HG03469 (cell line): ENCODE data around the gene IGFLR1.

ENCODE experiments used
- ATAC-seq: cut with Tn5 transposase; IDR thresholded peaks from one replicate; pipeline ENCODE4 v1.9.1; 2021; ENCODE audit warnings: mild to moderate bottlenecking, moderate library complexity, moderate number of reproducible peaks; ENCODE audit not compliant: unreplicated experiment

IGFLR1 gene

DNA sequence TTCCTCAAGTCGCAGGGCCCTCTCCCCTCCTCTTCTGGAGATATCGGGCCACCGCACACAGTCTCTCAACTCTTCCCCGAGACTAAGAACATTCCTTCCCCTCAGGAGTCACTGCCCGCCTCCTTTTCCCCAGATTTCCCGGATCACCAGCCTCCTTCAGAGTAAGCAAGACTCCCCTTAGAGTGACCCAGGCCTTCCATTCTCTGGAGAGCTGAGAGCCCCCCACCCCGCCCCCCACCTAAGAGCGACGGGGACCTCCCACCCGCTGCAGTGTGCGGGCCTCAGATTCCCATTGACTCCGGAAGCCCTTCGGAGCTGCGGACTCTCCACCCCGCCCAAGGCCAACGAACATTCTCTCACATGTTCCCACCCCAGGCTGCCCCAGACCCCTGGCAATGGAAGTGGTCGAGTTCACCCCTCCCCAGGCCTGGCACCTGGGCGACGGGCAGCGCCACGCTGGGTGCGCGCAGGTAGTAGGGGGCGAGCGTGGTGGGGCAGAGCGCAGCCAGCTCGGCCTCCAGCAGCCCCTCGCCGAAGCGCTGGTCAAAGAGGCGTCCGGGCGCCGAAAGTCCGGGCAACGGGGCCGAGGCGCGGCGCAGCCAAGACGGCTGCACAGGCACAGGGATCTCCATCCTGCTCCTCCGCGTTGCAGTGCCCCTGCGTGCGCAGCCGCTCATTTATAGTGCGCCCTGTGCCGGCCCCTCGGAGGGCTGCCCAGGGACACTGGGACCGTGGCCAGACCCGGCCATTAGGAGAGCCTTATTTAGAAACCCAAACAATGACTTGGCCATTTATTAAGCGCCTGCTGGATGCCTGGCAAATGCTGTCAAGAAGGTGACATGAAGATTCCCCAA, 14.4 kb upstream of the IGFLR1 start, which contains the start of gene HSPB6:
HSPB6 (minus strand) TSS at position 653 of the 854 bp plus-strand sequence; CDS start at position 632, 21 bp downstream.
- no peak for ATAC-seq

DNA sequence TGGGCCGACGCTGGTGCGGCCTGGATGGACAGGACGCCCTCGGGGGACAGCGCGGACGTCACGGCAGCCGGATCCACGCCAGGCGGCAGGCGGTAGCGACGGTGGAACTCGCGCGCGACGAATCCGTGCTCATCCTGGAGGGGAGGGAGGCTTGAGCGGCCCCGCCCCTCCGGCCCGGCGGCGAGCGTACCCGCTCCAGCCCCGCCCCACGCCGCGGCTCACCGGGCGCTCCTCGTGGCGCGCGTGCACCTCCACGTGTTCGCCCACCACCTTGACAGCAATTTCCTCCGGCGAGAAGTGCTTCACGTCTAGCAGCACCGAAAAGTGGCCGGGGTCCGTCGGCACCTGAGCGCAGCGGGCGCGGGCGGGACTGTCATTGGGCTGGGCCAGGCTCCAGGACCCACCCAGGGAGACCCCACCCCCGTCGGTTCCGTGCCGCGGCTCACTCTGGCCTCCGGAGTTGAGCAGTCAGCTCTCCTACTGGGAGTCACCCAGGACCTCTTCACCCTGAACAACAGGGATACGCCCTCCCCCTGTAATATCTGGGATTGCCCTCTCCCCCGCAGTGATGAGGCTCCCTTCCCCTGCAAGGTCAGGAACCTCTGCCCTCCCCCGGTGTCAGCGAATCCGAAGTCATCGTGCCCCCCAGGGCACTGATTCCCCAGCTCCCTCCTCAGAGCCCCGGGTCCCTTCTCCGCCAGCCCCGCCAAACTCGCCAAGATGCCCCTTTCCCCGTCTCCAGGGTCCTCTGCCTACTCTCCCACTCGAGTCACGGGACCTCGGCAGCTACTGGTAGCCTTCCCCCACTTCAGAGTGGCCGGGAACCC, 13.5 kb upstream of the IGFLR1 start:
- no peak for ATAC-seq

DNA sequence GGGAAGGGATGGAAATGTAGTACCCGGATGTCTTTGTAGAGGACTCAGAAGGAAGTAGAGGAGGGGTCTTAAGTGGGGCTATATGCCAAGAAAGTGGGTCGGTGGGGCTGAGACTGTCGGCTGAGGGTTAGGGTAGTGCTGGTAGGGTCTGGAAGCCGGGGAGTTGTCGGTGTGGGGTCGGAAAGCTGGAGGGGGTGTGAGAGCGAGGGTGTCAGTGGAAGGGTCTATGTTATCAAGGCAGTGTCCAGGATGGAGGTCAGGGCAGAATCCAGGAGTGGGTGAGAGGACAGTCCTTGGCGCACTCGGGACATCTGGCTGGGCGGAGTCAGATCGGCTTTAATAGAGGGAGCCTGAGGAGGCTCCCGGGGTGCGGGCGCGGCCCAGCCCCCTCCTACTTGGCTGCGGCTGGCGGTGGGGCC, 12.9 kb upstream of the IGFLR1 start:
- ATAC-seq: no peak

DNA sequence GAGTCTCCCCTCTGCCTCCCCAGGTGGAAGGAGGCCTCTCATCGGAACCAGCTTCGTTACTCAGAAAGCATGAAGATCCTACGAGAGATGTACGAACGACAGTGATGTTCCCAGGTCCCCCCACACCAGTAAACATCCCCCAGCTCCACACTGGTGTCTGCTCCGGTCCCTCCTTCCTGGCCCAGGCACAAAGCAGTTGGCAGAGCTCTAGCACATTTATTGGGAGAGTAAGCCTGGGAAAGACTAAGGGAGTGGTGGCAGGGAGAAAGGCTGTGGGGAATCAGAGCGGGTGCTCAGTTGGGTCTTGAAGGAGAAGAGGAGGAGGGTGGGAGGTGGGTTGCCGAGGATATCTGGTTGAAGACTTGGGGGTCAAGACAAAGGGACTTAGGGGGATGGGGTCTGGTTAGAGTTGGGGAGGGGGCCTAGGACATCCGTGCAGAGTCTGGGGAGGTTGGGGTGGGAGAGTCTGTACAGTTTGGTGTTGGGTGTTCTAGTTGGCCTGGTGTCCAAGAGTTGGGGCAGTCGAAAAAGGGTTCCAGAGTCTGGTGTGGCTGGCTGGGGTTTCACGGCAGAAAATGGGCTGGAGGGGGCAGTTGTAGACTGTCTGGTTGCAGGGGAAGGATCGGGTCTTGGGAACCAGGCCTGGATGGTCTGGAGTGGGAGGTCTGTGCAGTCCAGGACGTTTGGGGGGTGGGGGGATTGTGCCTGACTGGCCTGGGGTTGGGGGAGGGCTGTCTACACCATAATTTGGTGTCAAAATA, 12.3 kb upstream of the IGFLR1 start:
- ATAC-seq: no peak

DNA sequence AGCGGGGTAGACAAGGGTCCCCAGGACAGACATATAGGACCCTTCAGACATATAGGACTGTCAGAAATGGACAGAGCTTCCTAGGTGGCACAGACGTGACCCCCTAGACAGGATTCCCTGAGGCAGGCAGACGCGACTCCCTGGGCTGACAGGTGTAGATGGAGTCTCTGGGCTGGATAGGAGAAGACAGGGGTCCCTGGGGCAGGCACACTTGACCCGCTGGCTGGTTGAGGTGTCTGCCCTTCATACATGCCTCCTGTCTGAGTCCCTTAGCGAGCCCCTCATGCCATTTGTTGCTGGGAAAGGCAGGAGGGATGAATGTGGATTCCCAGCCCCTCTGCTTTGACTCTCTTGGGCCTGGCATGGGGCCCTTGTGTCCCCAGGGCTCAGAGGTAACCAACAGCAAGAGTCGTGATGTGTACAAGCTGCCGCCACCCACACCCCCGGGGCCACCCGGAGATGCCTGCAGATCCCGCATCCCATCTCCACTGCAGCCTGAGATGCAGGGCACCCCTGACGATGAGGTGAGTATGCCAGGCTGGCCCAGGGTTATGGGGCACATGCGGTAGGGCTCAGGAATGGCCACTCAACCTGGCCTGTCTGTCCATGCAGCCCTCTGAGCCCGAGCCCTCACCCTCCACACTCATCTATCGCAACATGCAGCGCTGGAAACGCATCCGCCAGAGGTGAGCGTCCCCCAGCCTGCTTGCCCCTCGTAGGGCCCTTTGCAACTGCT, 11.6 kb upstream of the IGFLR1 start:
- no peak for ATAC-seq

DNA sequence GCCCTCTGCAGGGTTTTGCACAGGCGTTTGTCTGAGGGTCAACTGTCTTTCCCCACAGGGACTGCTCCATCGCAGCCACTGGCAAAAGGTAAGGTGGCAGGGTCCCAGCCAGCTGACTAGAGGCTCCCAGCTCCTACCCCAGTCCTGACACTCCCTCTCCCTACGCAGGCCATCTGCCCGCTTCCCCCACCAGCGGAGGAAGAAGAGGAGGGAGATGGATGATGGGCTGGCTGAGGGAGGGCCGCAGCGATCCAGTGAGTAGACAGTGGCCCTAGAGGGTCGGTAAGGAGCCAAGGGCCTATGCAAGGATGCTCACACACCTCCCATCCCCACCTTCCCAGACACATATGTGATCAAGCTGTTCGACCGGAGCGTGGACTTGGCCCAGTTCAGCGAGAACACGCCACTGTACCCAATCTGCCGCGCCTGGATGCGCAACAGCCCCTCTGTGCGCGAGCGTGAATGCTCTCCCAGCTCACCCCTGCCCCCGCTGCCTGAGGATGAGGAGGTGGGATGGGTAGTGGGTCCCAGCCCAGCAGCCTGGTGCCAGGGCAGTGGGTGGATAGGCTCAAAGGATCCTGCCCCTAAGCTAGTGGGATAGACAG, 10.6 kb upstream of the IGFLR1 start:
- ATAC-seq: no peak

DNA sequence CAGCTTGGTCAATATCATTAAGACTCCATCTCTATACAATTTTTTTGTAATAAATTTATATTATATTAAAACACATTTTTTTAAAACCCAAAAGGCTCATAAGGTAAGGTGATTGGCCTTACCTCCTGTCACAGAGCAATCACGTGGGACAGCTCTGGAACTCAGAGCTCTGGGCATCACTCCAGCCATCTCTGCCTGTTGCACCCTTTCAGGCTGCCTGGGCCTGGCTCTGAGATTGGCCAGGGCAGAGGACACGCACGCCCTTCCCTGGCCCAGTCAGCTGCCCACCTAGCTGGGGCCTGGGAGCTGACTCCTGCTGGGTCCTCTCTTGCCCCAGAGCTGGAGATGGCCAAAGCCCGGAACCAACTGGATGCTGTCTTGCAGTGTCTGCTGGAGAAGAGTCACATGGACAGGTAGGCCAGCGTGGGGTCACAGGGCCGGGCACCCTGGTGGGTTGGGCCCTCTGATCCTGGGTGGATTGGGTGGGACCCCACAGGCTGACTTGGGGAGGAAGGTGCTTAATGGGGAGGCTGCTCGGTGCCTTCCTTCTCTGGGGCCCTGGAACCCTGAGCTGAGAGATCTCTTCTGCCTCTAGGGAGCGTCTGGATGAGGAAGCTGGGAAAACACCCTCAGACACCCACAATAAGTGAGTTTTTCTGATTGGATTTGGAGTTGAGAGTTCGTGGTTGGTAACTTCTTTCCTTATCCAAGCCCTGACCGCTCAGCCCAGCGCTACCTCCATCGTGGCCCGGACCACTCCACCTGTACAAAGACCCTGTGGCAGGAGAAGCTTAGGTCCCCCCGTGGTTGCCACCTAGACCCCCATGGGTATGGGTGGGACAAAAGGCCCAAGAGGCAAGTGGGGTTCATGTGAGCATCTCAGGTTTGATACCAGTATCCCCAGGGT, 9.8 kb upstream of the IGFLR1 start:
- no peak for ATAC-seq

DNA sequence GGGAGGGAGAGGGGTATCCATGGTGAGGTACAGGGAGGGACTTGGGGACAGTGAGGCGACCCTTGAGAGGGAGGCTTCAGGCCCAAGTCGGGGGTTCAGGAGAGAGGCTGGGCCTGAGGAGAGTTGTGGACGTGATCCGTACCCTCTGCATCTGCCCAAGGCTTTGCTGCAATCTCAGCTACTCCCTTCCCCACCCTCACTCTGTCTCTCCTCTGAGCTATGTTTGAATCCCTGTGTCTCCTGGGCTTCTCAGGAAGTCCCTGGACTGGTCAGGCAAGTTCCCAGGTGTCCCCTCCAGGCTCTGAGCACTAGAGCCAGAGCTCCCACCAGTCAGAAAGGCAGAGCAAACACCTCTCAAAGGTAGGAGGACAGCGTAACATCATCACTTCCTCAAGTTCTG, 7.9 kb upstream of the IGFLR1 start:
- no peak for ATAC-seq

DNA sequence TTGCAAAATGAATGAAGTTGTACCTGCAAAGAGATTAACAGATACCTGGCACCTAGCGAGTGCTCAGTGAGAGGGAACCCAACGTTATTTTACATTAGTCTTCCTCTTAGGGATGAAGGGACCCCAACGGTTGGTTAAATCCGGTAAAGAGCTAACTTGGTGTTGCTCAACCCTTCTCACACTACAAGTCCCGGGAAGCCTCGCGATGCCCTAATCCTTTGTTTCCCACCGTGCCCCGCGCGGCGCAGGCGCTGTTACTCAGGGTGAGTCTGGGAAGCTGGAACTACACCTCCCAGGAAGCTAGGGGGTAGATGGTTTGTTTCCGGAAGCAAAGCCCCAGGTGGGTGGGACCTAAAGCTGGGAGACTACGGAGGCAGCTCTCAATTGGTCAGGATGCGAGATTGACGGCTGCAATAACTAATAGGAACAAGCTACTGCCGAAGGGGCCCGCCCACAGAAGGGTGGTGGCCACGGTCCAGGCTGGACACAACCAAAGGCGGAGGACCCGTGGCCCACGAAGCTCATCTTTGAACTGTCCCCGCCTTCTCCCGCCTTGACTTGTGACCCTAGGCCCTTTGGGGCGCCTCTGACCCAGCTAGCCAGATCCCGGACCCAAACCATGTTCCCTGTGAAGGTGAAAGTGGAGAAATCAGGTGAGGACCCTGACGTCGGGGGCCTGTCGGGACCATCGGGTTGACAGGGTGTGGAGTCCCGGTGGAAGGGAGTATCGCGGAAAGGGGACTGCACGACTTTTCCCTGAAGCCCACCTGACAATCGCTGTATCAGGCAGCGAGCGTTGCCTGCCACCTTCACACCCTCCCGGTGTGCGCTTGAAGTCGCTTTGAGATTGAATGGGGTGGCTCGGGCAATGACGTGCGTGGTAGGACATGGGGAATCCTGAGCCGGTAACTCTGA, 6.1 kb upstream of the IGFLR1 start, which contains the start of gene LIN37:
LIN37 (plus strand) TSS at position 471 of the 915 bp plus-strand sequence; CDS start at position 620, 149 bp downstream.
- ATAC-seq: peak; percentile 66

DNA sequence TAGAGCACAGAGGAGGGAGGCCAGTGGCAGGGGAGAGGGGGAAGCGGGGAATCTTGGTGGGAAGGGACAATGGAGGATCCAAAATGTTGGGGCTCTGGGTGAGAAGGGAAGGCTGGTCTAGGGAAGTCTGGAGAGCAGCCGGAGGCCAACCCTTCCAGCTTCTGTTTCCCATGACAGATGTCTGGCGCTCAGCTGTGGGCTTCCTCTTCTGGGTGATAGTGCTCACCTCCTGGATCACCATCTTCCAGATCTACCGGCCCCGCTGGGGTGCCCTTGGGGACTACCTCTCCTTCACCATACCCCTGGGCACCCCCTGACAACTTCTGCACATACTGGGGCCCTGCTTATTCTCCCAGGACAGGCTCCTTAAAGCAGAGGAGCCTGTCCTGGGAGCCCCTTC, 4.3 kb upstream of the IGFLR1 start:
- no peak for ATAC-seq

DNA sequence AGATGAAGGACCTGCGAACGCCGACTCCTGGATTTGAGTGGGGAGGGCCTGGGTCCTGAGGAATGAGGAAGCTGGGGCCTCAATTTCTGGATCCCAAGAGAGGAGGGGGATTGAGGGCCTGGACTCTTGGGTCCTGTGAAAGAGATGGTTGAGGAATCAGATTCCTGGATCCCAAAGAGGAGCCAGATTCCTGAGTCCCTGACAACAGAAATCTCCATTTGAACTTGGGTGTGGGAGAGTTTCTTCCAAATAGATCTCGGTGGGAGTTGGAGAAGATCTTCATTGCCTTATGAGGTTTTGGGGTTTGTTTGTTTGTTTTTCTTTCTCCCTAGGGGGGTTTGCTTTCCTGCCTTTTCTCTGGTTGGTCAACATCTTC, 3.8 kb upstream of the IGFLR1 start:
- ATAC-seq: no peak

DNA sequence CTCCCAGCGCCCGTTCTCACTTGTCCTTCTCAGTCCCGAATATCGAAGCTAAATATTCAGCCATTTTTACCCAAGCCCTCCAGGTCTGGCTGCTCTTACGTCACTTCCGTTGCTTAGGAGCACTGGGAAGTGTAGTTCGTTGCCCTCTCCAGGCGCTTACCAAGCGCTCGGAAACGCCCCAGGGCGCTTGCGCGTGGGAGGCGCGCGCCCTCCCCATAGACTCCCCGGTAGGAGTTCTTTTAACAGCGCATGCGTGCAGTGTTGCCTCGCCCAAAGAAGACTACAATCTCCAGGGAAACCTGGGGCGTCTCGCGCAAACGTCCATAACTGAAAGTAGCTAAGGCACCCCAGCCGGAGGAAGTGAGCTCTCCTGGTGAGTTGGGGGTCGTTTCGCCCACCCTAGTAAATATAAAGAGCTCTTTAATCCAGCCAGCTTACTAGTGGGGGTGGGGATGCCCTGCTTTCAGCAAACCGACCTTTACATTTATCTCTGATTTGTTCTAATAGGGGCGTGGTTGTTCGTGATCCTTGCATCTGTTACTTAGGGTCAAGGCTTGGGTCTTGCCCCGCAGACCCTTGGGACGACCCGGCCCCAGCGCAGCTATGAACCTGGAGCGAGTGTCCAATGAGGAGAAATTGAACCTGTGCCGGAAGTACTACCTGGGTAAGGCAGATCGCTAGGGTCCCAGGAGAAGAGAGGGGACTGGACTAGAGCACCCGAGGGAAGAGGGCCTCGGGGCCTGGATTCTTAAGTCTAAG, 3.3 kb upstream of the IGFLR1 start, which contains the start of the genes PSENEN and U2AF1L4:
PSENEN (plus strand) TSS at position 324 of the 759 bp plus-strand sequence; CDS start at position 604, 280 bp downstream.
U2AF1L4 (minus strand) TSS at position 91 of the 759 bp plus-strand sequence; CDS start at position 64, 27 bp downstream.
- peak; percentile 25 for ATAC-seq

DNA sequence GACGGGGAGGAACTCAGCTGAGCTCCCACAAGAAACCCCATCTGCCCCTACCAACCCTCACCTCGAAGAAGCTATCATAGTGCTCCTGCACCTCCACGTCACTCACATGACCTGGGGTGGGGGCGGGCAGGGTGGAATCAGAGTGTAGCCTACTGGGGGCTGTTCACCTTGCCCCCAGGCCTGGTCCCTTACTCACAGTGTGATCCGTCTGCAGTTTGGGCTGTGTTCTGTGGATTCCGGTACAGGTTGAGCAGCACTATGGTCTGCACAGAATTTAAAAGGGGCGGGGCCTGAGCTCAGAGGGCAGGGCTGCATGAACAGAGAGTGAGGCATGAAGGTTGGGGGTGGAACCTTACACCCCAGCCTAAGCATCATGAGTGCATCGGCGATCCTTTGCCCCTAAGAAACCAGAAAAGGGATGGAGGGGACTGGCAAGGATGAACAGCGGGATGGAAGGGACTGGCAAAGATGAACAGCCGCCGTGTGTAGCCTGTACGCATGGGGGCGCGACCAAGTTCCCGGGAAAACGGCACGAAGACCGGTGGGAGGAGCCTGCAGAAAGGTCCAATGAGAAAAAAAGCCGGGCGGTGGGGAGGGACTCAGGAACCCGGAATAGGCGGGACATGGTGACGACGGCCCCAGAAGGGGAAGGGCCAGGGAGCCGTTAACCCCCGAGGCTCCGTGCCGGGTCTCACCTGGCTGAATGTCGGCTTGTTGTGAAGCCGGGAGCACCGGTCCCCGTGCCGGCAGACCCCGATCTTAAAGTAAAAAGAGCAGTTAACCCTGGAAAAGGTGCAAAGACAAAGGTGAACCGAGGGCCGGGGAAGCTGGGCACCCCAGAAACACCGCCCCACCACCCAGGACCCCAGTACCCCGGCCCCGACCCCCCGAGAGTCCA, 2.4 kb upstream of the IGFLR1 start:
- no peak for ATAC-seq

DNA sequence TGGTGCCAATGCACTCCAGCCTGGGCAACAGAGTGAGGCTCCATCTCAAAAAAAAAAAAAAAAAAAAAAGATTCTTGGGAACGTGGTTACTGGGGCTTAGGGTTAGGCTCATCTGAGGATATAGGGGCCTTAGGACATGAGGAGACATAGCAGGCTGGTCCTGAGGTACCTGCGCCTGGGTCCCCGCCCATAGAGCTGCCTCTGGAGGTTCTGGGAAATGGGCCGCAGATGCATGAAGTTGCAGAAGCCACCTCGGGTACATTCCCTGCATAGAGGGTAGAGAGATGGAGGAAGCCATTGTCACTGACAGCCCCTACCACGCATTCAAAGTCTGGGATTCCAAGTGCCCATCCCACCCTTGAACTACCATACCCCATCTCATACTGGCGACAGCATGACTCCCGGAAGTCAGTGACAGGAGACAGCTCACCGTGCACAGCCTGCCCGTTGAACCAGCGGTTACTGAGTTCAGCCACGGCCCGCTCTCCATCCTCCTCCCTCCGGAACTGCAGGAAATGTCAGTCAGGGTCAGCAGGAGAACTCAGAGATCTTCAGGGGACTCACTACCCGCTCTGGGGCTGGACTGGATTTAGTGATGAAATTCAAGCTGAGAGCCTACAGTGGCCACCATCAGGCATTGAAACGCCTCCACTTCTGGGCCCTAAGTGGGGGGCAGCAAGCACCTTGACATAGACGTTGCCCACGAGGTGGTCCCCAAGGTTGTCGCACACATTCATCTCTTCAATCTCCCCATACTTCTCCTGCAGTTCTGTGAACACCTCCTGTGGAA, 1.6 kb upstream of the IGFLR1 start:
- ATAC-seq: no peak

DNA sequence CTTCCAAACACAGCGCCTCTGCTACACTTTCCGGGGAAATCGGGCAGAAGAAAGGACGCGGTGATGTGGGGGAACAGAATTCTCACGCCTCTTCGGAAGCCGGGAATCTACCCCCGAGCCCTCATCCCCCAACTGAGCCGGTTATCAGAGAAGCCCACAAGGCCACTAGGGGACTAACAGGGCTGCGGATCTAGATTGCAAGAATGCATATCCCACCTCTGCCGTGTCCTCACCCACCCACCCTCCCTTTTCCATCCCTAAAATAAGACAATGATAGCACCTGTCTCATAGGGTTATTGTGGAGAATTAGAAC, 1.1 kb downstream of the IGFLR1 start:
- ATAC-seq: no peak
